HCT116 (cell line): Measurements from ENCODE around the gene CNTNAP2. TPM values are rescaled to one million over a fixed set of nuclear protein-coding genes. Genes with fewer than 3 reads are reported as not detected.

ENCODE experiments used
- ATAC-seq: fragments of 200-7000 bp; cut with Tn5 transposase; 2 replicates; pipeline ENCODE4 v1.9.1; 2020; ENCODE audit warnings: mild to moderate bottlenecking, moderate library complexity
- BruUV-seq: library from RNA; stranded (reverse); fragments of 400-500 nt; replicated peaks from 2 replicates; lab custom pipeline; 2021; lab: Mats Ljungman, UMichigan
- CTCF ChIA-PET: fragments of 300-600 bp; sonication (Branson Sonifier 250); formaldehyde crosslinking; loops from one replicate; lab custom pipeline; 2021; ENCODE audit warnings: antibody characterized with exemption; lab: Charles Lee
- POLR2A ChIA-PET: fragments of 300-600, 350-600 bp; sonication (Branson Sonifier 250); formaldehyde crosslinking; loops from one replicate; lab custom pipeline; 2021; ENCODE audit warnings: antibody characterized with exemption; lab: Charles Lee
- RAD21 ChIA-PET, 2 experiments: fragments of 300-600 bp; sonication (Branson Sonifier 250); formaldehyde crosslinking; loops; one replicate each; lab custom pipeline; 2023; ENCODE audit warnings: low total read pairs in 2 of 2; ENCODE audit not compliant: uncharacterized antibody in 2 of 2, unreplicated experiment in 2 of 2, low non-redundant PET in 1 of 2; lab: Charles Lee
- DNase-seq: peaks from one replicate; pipeline ENCODE4 v3.0.0-alpha.2; 2010; ENCODE audit warnings: low read depth, low spot score
- H2AFZ ChIP-seq: fragments of 200-600 bp; shearing (Covaris generic), sonication (generic); 2 replicates; pipeline ENCODE4 v1.6.1; 2017; ENCODE audit warnings: low read depth, mixed run types, mixed read lengths, antibody characterized with exemption, low read length; ENCODE audit not compliant: poor library complexity, severe bottlenecking
- H3K27ac ChIP-seq: 2 replicates; pipeline ENCODE4 v1.5.1; 2012; ENCODE audit warnings: low read depth, low read length
- H3K27me3 ChIP-seq: fragments of 200-600 bp; sonication (generic); 2 replicates; pipeline ENCODE4 v1.6.1; 2016; ENCODE audit warnings: mixed run types, low read length, mixed read lengths; ENCODE audit not compliant: insufficient read depth
- H3K36me3 ChIP-seq, 2 experiments: fragments of 200-500 bp in 1 of 2; fragments of 200-600 bp in 1 of 2; sonication (Bioruptor generic) in 1 of 2; sonication (generic) in 1 of 2; 2 replicates each; pipeline versions ENCODE4 v1.5.1 to v1.6.1; 2014 to 2016; ENCODE audit warnings: low read length in 2 of 2, inconsistent platforms in 1 of 2, mixed read lengths in 1 of 2, mixed run types in 1 of 2; ENCODE audit not compliant: insufficient read depth in 2 of 2, control insufficient read depth in 1 of 2
- H3K4me1 ChIP-seq, 2 experiments: fragments of 200-600 bp in 1 of 2; sonication (generic) in 1 of 2; 2 replicates each; pipeline versions ENCODE4 v1.5.1 to v1.6.1; 2012 to 2017; ENCODE audit warnings: low read length in 2 of 2, inconsistent platforms in 1 of 2, mild to moderate bottlenecking in 1 of 2, mixed read lengths in 1 of 2, mixed run types in 1 of 2, moderate library complexity in 1 of 2; ENCODE audit not compliant: insufficient read depth in 2 of 2, control insufficient read depth in 1 of 2
- H3K4me2 ChIP-seq: fragments of 200-600 bp; sonication (generic); 2 replicates; pipeline ENCODE4 v1.6.1; 2017; ENCODE audit warnings: mixed run types, low read length, mixed read lengths
- H3K4me3 ChIP-seq, 2 experiments: fragments of 200-600 bp in 1 of 2; sonication (generic) in 1 of 2; replicated peaks in 1 of 2; 2 replicates each; pipeline ENCODE4 v1.5.1; 2011 to 2016; ENCODE audit warnings: low read length in 2 of 2, control low read depth in 1 of 2, low read depth in 1 of 2, mild to moderate bottlenecking in 1 of 2, mixed read lengths in 1 of 2, mixed run types in 1 of 2
- H3K79me2 ChIP-seq: fragments of 200-600 bp; sonication (generic); 2 replicates; pipeline ENCODE4 v1.6.1; 2017; ENCODE audit warnings: mild to moderate bottlenecking, mixed run types, low read length, moderate library complexity, mixed read lengths; ENCODE audit not compliant: insufficient read depth
- H3K9ac ChIP-seq: fragments of 200-600 bp; sonication (generic); 2 replicates; pipeline ENCODE4 v1.6.1; 2016; ENCODE audit warnings: low read length, mixed read lengths
- H3K9me2 ChIP-seq: fragments of 200-600 bp; sonication (generic), shearing (Covaris generic); 2 replicates; pipeline ENCODE4 v1.6.1; 2017; ENCODE audit warnings: mixed run types, mild to moderate bottlenecking, moderate library complexity; ENCODE audit not compliant: insufficient read depth
- H3K9me3 ChIP-seq, 2 experiments: fragments of 200-500 bp in 1 of 2; fragments of 200-600 bp in 1 of 2; sonication (Bioruptor generic) in 1 of 2; sonication (generic) in 1 of 2; 2 replicates each; pipeline ENCODE4 v1.6.1; 2014 to 2017; ENCODE audit warnings: low read length in 2 of 2, mixed read lengths in 2 of 2, inconsistent platforms in 1 of 2, low read depth in 1 of 2, mild to moderate bottlenecking in 1 of 2, mixed run types in 1 of 2, moderate library complexity in 1 of 2; ENCODE audit not compliant: control insufficient read depth in 1 of 2, insufficient read depth in 1 of 2
- H4K20me1 ChIP-seq: fragments of 200-600 bp; sonication (generic), shearing (Covaris generic); 2 replicates; pipeline ENCODE4 v1.6.1; 2017; ENCODE audit warnings: mixed run types, mild to moderate bottlenecking, moderate library complexity; ENCODE audit not compliant: insufficient read depth
- ATF3 ChIP-seq: IDR thresholded peaks from 2 replicates; pipeline ENCODE4 v1.6.1; 2012
- CEBPB ChIP-seq: IDR thresholded peaks from 2 replicates; pipeline ENCODE4 v1.6.1; 2012; ENCODE audit warnings: low read depth
- EGR1 ChIP-seq: IDR thresholded peaks from 2 replicates; pipeline ENCODE4 v1.6.1; 2012; ENCODE audit warnings: low read depth
- EZH2 ChIP-seq: fragments of 200-600 bp; sonication (generic); IDR thresholded peaks from 2 replicates; pipeline ENCODE4 v1.6.1; 2017; ENCODE audit warnings: antibody characterized with exemption, mixed run types
- FOSL1 ChIP-seq: IDR thresholded peaks from 2 replicates; pipeline ENCODE4 v1.6.1; 2012; ENCODE audit warnings: low read depth
- JUND ChIP-seq: IDR thresholded peaks from 2 replicates; pipeline ENCODE4 v1.6.1; 2012
- MAX ChIP-seq: IDR thresholded peaks from 2 replicates; pipeline ENCODE4 v1.6.1; 2012
- RAD21 ChIP-seq: IDR thresholded peaks from 2 replicates; pipeline ENCODE4 v1.6.1; 2012; ENCODE audit warnings: low read depth, mild to moderate bottlenecking
- REST ChIP-seq: IDR thresholded peaks from 2 replicates; pipeline ENCODE4 v1.6.1; 2012; ENCODE audit warnings: low read depth
- SIN3A ChIP-seq: IDR thresholded peaks from 2 replicates; pipeline ENCODE4 v1.6.1; 2012; ENCODE audit warnings: low read depth
- TCF7L2 ChIP-seq: IDR thresholded peaks from 2 replicates; pipeline ENCODE4 v1.7.0; 2011; ENCODE audit warnings: borderline replicate concordance, inconsistent platforms; ENCODE audit not compliant: insufficient read depth, insufficient read length; ENCODE audit errors: extremely low read depth
- YY1 ChIP-seq: IDR thresholded peaks from 2 replicates; pipeline ENCODE4 v1.6.1; 2011; ENCODE audit warnings: low read length, low read depth, moderate library complexity, mild to moderate bottlenecking; ENCODE audit not compliant: insufficient replicate concordance; ENCODE audit errors: extremely low read depth
- ZBTB33 ChIP-seq: IDR thresholded peaks from 2 replicates; pipeline ENCODE4 v1.6.1; 2011; ENCODE audit warnings: mild to moderate bottlenecking, low read length, moderate library complexity; ENCODE audit not compliant: insufficient replicate concordance; ENCODE audit errors: extremely low read depth
- ZFX ChIP-seq: fragments of 450-650 bp; IDR thresholded peaks from 2 replicates; pipeline ENCODE4 v1.6.1; 2017
- intact Hi-C: fragments of 100-400 bp; cut with micrococcal nuclease; formaldehyde crosslinking; loops from 2 replicates; pipeline ENCODE4 v1.10.0; 2022
- total RNA-seq: library from RNA; stranded (reverse); gene quantifications from one replicate; pipeline ENCODE4 v1.2.1, GENCODE V29; 2021; ENCODE audit not compliant: unreplicated experiment

CNTNAP2 gene
- total RNA-seq, 1 experiment from 2014 or later: 0.37 TPM

GRCh38 chr7:146735992-146736391 lies 619.4 kb downstream of the CNTNAP2 start:
- ChIA-PET CTCF (no interaction called here), RAD21 (no interaction called here), POLR2A (no interaction called here)
- ATAC-seq (no peak), DNase-seq (no peak)
- peaks cover 0 to 26% of the 10 kb centered on the region in 2 experiments; a peak in 3 of 4 replicates for H3K9me3 ChIP-seq
- no peak overlapping the region for H3K27ac ChIP-seq
- no peaks in the 10 kb centered on the region for H4K20me1 ChIP-seq
- H3K4me2 ChIP-seq: no peak overlapping the region
- no peak overlapping the region for H3K9ac ChIP-seq
- TF ChIP-seq FOSL1 (no peak), SIN3A (no peak), ATF3 (no peak), CEBPB (no peak), RAD21 (no peak), MAX (no peak), REST (no peak), EGR1 (no peak), ZBTB33 (no peak), TCF7L2 (no peak), JUND (no peak), ZFX (no peak), EZH2 (no peak), YY1 (no peak)
- BruUV-seq: no TSS peak
- no peaks in the 10 kb centered on the region for H3K27me3 ChIP-seq
- no peaks in the 10 kb centered on the region for H3K4me1 ChIP-seq
- intact Hi-C loops: no loop called here
- H3K9me2 ChIP-seq: no peaks in the 10 kb centered on the region
- H3K79me2 ChIP-seq: no peaks in the 10 kb centered on the region
- no peaks in the 10 kb centered on the region for H3K36me3 ChIP-seq
- H3K4me3 ChIP-seq: no peak overlapping the region
- no peak overlapping the region for H2AFZ ChIP-seq
